Cardiac ventricle fibroblast (primary cell): Measurements from ENCODE around the gene IFT122. TPM values are rescaled to one million over a fixed set of nuclear protein-coding genes. Genes with fewer than 3 reads are reported as not detected.

Experiments
- total RNA-seq: library from RNA; depleted of rRNA; stranded (reverse); fragments of >200 nt; gene quantifications from 2 replicates; pipeline ENCODE4 v1.2.3, GENCODE V29; 2015

The IFT122 gene
- total RNA-seq = 18.0 and 20.9 TPM in 2 replicates

DNA sequence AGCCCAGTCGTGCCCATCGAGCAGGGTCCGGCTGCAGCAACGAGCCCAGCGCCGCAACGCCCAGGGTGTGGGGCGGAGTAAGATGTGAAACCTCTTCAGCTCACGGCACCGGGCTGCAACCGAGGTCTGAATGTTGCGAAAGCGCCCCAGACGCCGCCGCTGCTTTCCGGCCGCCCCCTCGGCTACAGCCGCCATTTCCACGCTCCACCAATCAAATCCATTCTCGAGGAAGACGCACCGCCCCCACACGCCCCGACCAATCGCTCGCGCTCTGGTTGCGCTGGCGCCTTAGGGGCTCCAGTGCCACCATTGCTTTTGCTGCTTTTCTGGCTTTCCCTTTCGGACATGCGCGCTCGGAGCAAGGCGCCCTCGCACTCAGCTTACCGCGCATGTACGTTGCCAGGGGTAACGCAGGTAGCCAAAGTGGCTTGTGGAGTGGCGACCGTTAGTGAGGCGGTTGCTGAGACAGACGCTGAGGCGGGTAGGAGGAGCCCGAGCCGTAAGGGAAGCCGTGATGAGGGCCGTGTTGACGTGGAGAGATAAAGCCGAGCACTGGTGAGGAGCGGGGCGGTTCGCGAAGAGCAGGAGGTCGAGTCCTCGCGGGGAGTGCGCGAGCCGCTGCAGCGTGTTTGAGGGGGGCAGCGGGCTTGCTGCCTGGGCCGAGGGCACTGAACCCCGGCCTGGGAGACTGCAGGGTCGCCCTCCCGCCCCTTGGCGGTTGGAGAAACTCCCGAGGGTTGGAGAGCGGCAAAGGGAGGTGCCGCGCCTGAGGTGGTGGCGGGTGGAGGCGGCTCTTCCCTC is at the start of gene IFT122, which contains the start of gene MBD4:
TSS of gene IFT122 (plus strand) at position 408 of the 801 bp plus-strand sequence. CDS start at position 515, 107 bp downstream.
TSS of gene MBD4 (minus strand) at position 132 of the 801 bp plus-strand sequence. CDS start at position 17, 115 bp downstream.

GRCh38 chr3:129428376-129429079 is 11.5 kb upstream of the IFT122 start, which contains the start of gene EFCAB12:
TSS of gene EFCAB12 (minus strand) at chr3:129428636. CDS start at chr3:129428488, 148 bp downstream.

GRCh38 chr3:129528589-129529100 is 88.6 kb downstream of the IFT122 start, which contains the start of gene RHO:
TSS of gene RHO (plus strand) at chr3:129528639. CDS start at chr3:129528734, 95 bp downstream.

DNA sequence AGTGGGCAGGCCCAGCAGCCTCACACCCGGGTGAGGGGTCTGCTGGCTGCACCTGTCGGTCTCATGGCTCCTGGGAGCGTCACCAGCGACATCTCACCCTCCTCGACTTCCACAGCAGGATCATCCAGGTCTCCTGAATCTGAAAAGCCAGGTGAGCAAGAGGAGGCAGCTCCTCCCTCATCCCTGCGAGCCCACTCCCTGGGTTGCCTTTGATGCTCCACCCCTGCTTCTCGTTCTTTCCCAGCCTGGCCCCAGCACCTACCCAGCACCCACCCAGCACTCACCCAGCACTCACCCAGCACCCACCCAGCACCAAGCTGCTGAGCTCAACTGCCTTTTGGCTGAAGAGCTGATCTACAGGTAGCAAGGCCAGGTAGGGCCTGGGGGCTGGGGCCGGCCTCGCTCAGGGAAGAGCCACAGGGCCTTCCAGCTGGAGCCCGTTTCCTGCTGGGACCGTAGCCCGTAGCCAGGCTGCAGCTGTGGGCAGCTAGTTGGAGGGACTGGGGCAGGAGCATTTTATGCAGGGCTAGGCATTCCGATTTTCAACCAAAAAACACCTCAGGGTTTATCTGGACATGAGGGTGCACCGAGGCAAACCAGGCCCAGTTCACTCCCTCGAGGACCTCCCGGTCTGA is 103.2 kb downstream of the IFT122 start, which contains the start of gene H1-8:
TSS of gene H1-8 (plus strand) at position 20 of the 635 bp plus-strand sequence. CDS start at position 64, 44 bp downstream.

Other genes with a start within 250 kb of the IFT122 start
- 164 and 169 TPM in 2 replicates for gene COPG1, start 190.6 kb upstream of the IFT122 start, total RNA-seq
- gene HMCES, start 161.4 kb upstream of the IFT122 start, total RNA-seq = 10.1 and 11.4 TPM in 2 replicates
- 0.24 TPM in 1 of 2 replicates, not detected in the other for gene EFCAB12, start 11.6 kb upstream of the IFT122 start, total RNA-seq
- gene MBD4, start 276 bp upstream of the IFT122 start, total RNA-seq = 18.1 and 24.5 TPM in 2 replicates
- gene RHO, start 88.4 kb downstream of the IFT122 start, total RNA-seq = not detected in 2 replicates
- not detected in 2 replicates for gene H1-8, start 103.0 kb downstream of the IFT122 start, total RNA-seq
- 250 and 259 TPM in 2 replicates for gene PLXND1, start 166.5 kb downstream of the IFT122 start, total RNA-seq